Neural cell (in vitro differentiated cells): ENCODE data around the gene FBN1. TPM values are rescaled to one million over a fixed set of nuclear protein-coding genes. Genes with fewer than 3 reads are reported as not detected.

Experiments
- H2AFZ ChIP-seq: fragments of 200-600, 300-800 bp; sonication (generic), shearing (Covaris generic); 2 replicates; pipeline ENCODE4 v1.6.0; 2014; ENCODE audit warnings: low read depth, mild to moderate bottlenecking, antibody characterized with exemption, low read length, moderate library complexity
- H3F3A ChIP-seq: fragments of 200-600 bp; shearing (Covaris generic); 2 replicates; pipeline ENCODE4 v1.6.1; 2016; ENCODE audit warnings: mild to moderate bottlenecking, moderate library complexity, mixed read lengths, antibody characterized with exemption, low read length; ENCODE audit not compliant: insufficient read depth, poor library complexity, severe bottlenecking
- H3K27ac ChIP-seq: fragments of 200-600, 300-800 bp; sonication (generic), shearing (Covaris generic); 2 replicates; pipeline ENCODE4 v1.5.1; 2014; ENCODE audit warnings: mild to moderate bottlenecking, low read length, moderate library complexity
- H3K27me3 ChIP-seq: fragments of 300-800, 200-600 bp; sonication (generic), shearing (Covaris generic); 2 replicates; pipeline ENCODE4 v1.6.0; 2014; ENCODE audit warnings: mild to moderate bottlenecking, low read depth, low read length, moderate library complexity; ENCODE audit not compliant: insufficient read depth
- H3K36me3 ChIP-seq: fragments of 300-800, 200-600 bp; sonication (generic), shearing (Covaris generic); 2 replicates; pipeline ENCODE4 v1.5.1; 2014; ENCODE audit warnings: mild to moderate bottlenecking, antibody characterized with exemption, low read length, moderate library complexity; ENCODE audit not compliant: insufficient read depth
- H3K4me2 ChIP-seq: fragments of 300-800, 200-600 bp; sonication (generic), shearing (Covaris generic); 2 replicates; pipeline ENCODE4 v1.6.0; 2014; ENCODE audit warnings: mild to moderate bottlenecking, low read length
- H3K4me3 ChIP-seq: fragments of 300-800, 200-600 bp; sonication (generic), shearing (Covaris generic); 2 replicates; pipeline ENCODE4 v1.5.1; 2014; ENCODE audit warnings: mild to moderate bottlenecking, low read length, moderate library complexity
- H3K79me2 ChIP-seq: fragments of 200-600 bp; shearing (Covaris generic); replicated peaks from 2 replicates; pipeline ENCODE4 v1.6.0; 2014; ENCODE audit warnings: mild to moderate bottlenecking, low read length, moderate library complexity; ENCODE audit not compliant: insufficient read depth
- H3K9ac ChIP-seq: fragments of 300-800, 200-600 bp; sonication (generic), shearing (Covaris generic); 2 replicates; pipeline ENCODE4 v1.6.1; 2016; ENCODE audit warnings: mild to moderate bottlenecking, low read length, mixed read lengths
- H3K9me2 ChIP-seq: fragments of 200-600 bp; shearing (Covaris generic); 2 replicates; pipeline ENCODE4 v1.6.1; 2016; ENCODE audit warnings: mild to moderate bottlenecking, low read length, mixed read lengths; ENCODE audit not compliant: insufficient read depth
- H3K9me3 ChIP-seq: fragments of 200-600, 300-800 bp; sonication (generic), shearing (Covaris generic); 2 replicates; pipeline ENCODE4 v1.6.1; 2016; ENCODE audit warnings: mild to moderate bottlenecking, mixed run types, low read length, moderate library complexity, mixed read lengths
- H4K20me1 ChIP-seq: fragments of 200-600 bp; shearing (Covaris generic); 2 replicates; pipeline ENCODE4 v1.6.1; 2016; ENCODE audit warnings: mild to moderate bottlenecking, mixed run types; ENCODE audit not compliant: insufficient read depth
- EP300 ChIP-seq: fragments of 450-650 bp; conservative IDR thresholded peaks from 2 replicates; pipeline ENCODE4 v1.6.1; 2014; ENCODE audit warnings: antibody characterized with exemption, mild to moderate bottlenecking, moderate library complexity; ENCODE audit not compliant: poor library complexity, severe bottlenecking
- EZH2 ChIP-seq: fragments of 200-600, 300-800 bp; shearing (Covaris generic), sonication (generic); IDR thresholded peaks from 2 replicates; pipeline ENCODE4 v1.6.1; 2014; ENCODE audit warnings: antibody characterized with exemption, low read length, borderline replicate concordance, mild to moderate bottlenecking; ENCODE audit not compliant: insufficient read depth, poor library complexity, severe bottlenecking
- MXI1 ChIP-seq: fragments of 450-650 bp; conservative IDR thresholded peaks from 2 replicates; pipeline ENCODE4 v1.6.1; 2014; ENCODE audit warnings: antibody characterized with exemption, mild to moderate bottlenecking; ENCODE audit not compliant: poor library complexity, severe bottlenecking
- POLR2AphosphoS5 ChIP-seq: IDR thresholded peaks from 2 replicates; pipeline ENCODE4 v1.6.1; 2012
- RAD21 ChIP-seq: fragments of 450-650 bp; conservative IDR thresholded peaks from 2 replicates; pipeline ENCODE4 v1.6.1; 2014; ENCODE audit warnings: antibody characterized with exemption, mild to moderate bottlenecking, moderate library complexity
- REST ChIP-seq: IDR thresholded peaks from 2 replicates; pipeline ENCODE4 v1.6.1; 2012; ENCODE audit warnings: borderline replicate concordance
- SMC3 ChIP-seq: fragments of 450-650 bp; conservative IDR thresholded peaks from 2 replicates; pipeline ENCODE4 v1.6.1; 2014; ENCODE audit warnings: antibody characterized with exemption, mild to moderate bottlenecking, moderate library complexity; ENCODE audit not compliant: poor library complexity
- TAF1 ChIP-seq: IDR thresholded peaks from 2 replicates; pipeline ENCODE4 v1.6.1; 2012; ENCODE audit warnings: low read depth
- polyA plus RNA-seq: library from polyadenylated mRNA; depleted of rRNA; stranded (reverse); fragments of >200 nt; gene quantifications from 2 replicates; pipeline ENCODE4 v1.2.3, GENCODE V29; 2014
- TF ChIP-seq, protein P1 (sequence below): fragments of 450-650 bp; IDR thresholded peaks from 2 replicates; pipeline ENCODE4 v1.5.1; 2014; ENCODE audit warnings: antibody characterized with exemption, mild to moderate bottlenecking, moderate library complexity; ENCODE audit not compliant: poor library complexity, severe bottlenecking

FBN1 gene
- polyA plus RNA-seq, 1 donor from 2014 or later, result 22.0 TPM

GRCh38 chr15:48630245-48630644 lies 15.3 kb downstream of the FBN1 start:
- Histone ChIP-seq H3K27me3 (no peaks in the 10 kb centered on the region), H3K36me3 (no peaks in the 10 kb centered on the region), H3K27ac (no peak overlapping the region), H3K4me3 (no peak overlapping the region), H2AFZ (no peak overlapping the region), H3K9ac (no peak overlapping the region), H3K4me2 (no peak overlapping the region), H3K79me2 (no peaks in the 10 kb centered on the region), H3K9me3 (no peaks in the 10 kb centered on the region), H3F3A (no peaks in the 10 kb centered on the region), H3K9me2 (no peaks in the 10 kb centered on the region), H4K20me1 (no peaks in the 10 kb centered on the region)
- no peak for TF ChIP-seq TAF1
- TF ChIP-seq SMC3, result no peak
- TF ChIP-seq POLR2AphosphoS5, result no peak
- no peak for TF ChIP-seq MXI1
- TF ChIP-seq REST, result no peak
- TF ChIP-seq EZH2, result no peak
- no peak for TF ChIP-seq EP300
- TF ChIP-seq, protein P1, sequence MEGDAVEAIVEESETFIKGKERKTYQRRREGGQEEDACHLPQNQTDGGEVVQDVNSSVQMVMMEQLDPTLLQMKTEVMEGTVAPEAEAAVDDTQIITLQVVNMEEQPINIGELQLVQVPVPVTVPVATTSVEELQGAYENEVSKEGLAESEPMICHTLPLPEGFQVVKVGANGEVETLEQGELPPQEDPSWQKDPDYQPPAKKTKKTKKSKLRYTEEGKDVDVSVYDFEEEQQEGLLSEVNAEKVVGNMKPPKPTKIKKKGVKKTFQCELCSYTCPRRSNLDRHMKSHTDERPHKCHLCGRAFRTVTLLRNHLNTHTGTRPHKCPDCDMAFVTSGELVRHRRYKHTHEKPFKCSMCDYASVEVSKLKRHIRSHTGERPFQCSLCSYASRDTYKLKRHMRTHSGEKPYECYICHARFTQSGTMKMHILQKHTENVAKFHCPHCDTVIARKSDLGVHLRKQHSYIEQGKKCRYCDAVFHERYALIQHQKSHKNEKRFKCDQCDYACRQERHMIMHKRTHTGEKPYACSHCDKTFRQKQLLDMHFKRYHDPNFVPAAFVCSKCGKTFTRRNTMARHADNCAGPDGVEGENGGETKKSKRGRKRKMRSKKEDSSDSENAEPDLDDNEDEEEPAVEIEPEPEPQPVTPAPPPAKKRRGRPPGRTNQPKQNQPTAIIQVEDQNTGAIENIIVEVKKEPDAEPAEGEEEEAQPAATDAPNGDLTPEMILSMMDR, result no peak
- no peak for TF ChIP-seq RAD21

DNA sequence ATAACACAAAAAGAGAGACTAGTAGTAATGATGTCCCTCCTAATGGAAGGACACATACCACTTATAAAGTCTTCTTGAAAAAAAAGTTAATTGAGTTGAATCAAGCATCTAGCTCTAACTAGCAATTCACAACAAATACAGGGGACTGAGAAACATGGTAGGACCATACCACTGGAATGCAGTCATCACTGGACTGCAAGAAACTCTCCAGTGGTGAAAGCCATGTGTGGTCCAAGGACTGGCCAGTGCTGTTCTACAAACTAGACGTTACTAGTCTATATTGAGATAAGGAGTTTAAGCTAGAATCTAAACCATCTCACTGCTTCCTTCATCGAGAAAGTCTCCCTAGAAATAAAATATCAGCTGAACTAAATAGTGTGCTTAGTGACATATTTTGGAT lies 16.7 kb downstream of the FBN1 start:
- H3K4me2 ChIP-seq, result no peak overlapping the region
- H3K27ac ChIP-seq, result no peak overlapping the region
- no peaks in the 10 kb centered on the region for H3K9me2 ChIP-seq
- H3K27me3 ChIP-seq, result no peaks in the 10 kb centered on the region
- H3K9me3 ChIP-seq, result no peaks in the 10 kb centered on the region
- H3K36me3 ChIP-seq, result no peaks in the 10 kb centered on the region
- H4K20me1 ChIP-seq, result no peaks in the 10 kb centered on the region
- no peak overlapping the region for H2AFZ ChIP-seq
- no peak for TF ChIP-seq REST
- TF ChIP-seq POLR2AphosphoS5, result no peak
- no peak for TF ChIP-seq EZH2
- no peak for TF ChIP-seq TAF1
- TF ChIP-seq EP300, result no peak
- TF ChIP-seq SMC3, result no peak
- TF ChIP-seq, protein P1, result no peak
- no peak for TF ChIP-seq MXI1
- TF ChIP-seq RAD21, result no peak
- H3K4me3 ChIP-seq, result no peak overlapping the region
- H3K9ac ChIP-seq, result no peak overlapping the region
- H3K79me2 ChIP-seq, result no peaks in the 10 kb centered on the region
- no peaks in the 10 kb centered on the region for H3F3A ChIP-seq
